ENCODE measurements around the gene CHST7.

DNA sequence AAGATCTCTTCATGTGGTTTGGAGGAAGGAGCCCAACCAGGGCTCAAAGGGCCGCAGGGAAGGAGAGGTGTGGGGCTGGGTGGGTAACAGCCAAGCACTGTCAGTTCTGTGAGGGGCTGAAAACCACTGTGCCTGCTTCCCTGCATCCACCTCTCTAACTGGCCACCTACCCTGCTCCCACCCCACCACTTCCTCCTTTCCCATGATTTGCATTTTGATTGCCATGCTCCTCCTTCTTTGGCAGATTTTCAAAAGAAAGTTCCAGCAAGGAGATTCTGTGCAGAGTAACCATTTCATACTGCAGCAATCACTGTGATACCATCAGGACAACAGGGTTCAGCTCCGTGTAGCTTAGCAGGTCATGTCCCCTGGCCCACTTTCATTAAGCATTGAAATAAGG is 30.1 kb upstream of the CHST7 start:
- no peak for TF ChIP-seq CEBPB (IDR thresholded peaks at IDR 0.05)
- TF ChIP-seq, protein P1, sequence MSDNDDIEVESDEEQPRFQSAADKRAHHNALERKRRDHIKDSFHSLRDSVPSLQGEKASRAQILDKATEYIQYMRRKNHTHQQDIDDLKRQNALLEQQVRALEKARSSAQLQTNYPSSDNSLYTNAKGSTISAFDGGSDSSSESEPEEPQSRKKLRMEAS (IDR thresholded peaks at IDR 0.05): no peak
- no peak for TF ChIP-seq CREB1 (IDR thresholded peaks at IDR 0.05; ENCODE audit: low read depth)
- no peak for TF ChIP-seq YY1 (IDR thresholded peaks at IDR 0.05; ENCODE audit: low read depth)
- no peak for TF ChIP-seq EGR1 (IDR thresholded peaks at IDR 0.05)

Data from Ishikawa (cell line).